IMR-90 (cell line): ENCODE measurements around the gene CCR5.

ENCODE experiments used
- BHLHE40 ChIP-seq: fragments of 150-350 bp; IDR thresholded peaks from 2 replicates; pipeline ENCODE4 v1.6.1; 2016; ENCODE audit warnings: mild to moderate bottlenecking, low read depth, low read length
- CEBPB ChIP-seq: IDR thresholded peaks from 2 replicates; pipeline ENCODE4 v1.6.1; 2012; ENCODE audit warnings: low read depth, low read length, improper control_type of control experiment
- CHD1 ChIP-seq: IDR thresholded peaks from 2 replicates; pipeline ENCODE4 v1.6.1; 2012; ENCODE audit warnings: low read depth, low read length, improper control_type of control experiment
- CTCF ChIP-seq: conservative IDR thresholded peaks from 2 replicates; pipeline ENCODE4 v1.5.1; 2012; ENCODE audit warnings: mild to moderate bottlenecking, low read depth, low read length, improper control_type of control experiment
- ELK1 ChIP-seq: fragments of 150-350 bp; IDR thresholded peaks from 2 replicates; pipeline ENCODE4 v1.6.1; 2016; ENCODE audit warnings: low read depth, mild to moderate bottlenecking, low read length, moderate library complexity, borderline replicate concordance
- FOS ChIP-seq: fragments of 150-350 bp; IDR thresholded peaks from 2 replicates; pipeline ENCODE4 v1.6.1; 2016; ENCODE audit warnings: low read depth, low read length
- MAFK ChIP-seq: IDR thresholded peaks from 2 replicates; pipeline ENCODE4 v1.6.1; 2012; ENCODE audit warnings: low read depth, low read length, improper control_type of control experiment
- MXI1 ChIP-seq: IDR thresholded peaks from 2 replicates; pipeline ENCODE4 v1.6.1; 2012; ENCODE audit warnings: low read depth, mild to moderate bottlenecking, low read length, moderate library complexity, borderline replicate concordance
- NFE2L2 ChIP-seq: fragments of 150-350 bp; IDR thresholded peaks from 2 replicates; pipeline ENCODE4 v1.6.1; 2016; ENCODE audit warnings: low read depth, mild to moderate bottlenecking, low read length
- POLR2A ChIP-seq: IDR thresholded peaks from 2 replicates; pipeline ENCODE4 v1.6.1; 2012; ENCODE audit warnings: mild to moderate bottlenecking, low read depth, low read length
- RAD21 ChIP-seq: IDR thresholded peaks from 2 replicates; pipeline ENCODE4 v1.6.1; 2012; ENCODE audit warnings: low read length, improper control_type of control experiment
- RCOR1 ChIP-seq: IDR thresholded peaks from 2 replicates; pipeline ENCODE4 v1.6.1; 2012; ENCODE audit warnings: mild to moderate bottlenecking, low read length, improper control_type of control experiment; ENCODE audit not compliant: insufficient replicate concordance
- RFX5 ChIP-seq: IDR thresholded peaks from 2 replicates; pipeline ENCODE4 v1.8.0; 2012; ENCODE audit warnings: low read depth, mild to moderate bottlenecking, low read length, moderate library complexity
- SMC3 ChIP-seq: fragments of 150-350 bp; IDR thresholded peaks from 2 replicates; pipeline ENCODE4 v1.6.1; 2016; ENCODE audit warnings: low read depth, mild to moderate bottlenecking, antibody characterized with exemption, low read length, moderate library complexity

- TF ChIP-seq NFE2L2: no peak
- TF ChIP-seq POLR2A: no peak
- no peak for TF ChIP-seq MXI1
- no peak for TF ChIP-seq CTCF
- no peak for TF ChIP-seq RAD21
- no peak for TF ChIP-seq RFX5
- no peak for TF ChIP-seq MAFK
- TF ChIP-seq CEBPB: no peak
- no peak for TF ChIP-seq BHLHE40
- TF ChIP-seq FOS: no peak
- TF ChIP-seq CHD1: no peak
- no peak for TF ChIP-seq ELK1
- TF ChIP-seq RCOR1: no peak
- no peak for TF ChIP-seq SMC3
Measured at GRCh38 chr3:46419816-46420215, 49.1 kb downstream of the CCR5 start.
